ENCODE data around the gene POU3F3.

DNA sequence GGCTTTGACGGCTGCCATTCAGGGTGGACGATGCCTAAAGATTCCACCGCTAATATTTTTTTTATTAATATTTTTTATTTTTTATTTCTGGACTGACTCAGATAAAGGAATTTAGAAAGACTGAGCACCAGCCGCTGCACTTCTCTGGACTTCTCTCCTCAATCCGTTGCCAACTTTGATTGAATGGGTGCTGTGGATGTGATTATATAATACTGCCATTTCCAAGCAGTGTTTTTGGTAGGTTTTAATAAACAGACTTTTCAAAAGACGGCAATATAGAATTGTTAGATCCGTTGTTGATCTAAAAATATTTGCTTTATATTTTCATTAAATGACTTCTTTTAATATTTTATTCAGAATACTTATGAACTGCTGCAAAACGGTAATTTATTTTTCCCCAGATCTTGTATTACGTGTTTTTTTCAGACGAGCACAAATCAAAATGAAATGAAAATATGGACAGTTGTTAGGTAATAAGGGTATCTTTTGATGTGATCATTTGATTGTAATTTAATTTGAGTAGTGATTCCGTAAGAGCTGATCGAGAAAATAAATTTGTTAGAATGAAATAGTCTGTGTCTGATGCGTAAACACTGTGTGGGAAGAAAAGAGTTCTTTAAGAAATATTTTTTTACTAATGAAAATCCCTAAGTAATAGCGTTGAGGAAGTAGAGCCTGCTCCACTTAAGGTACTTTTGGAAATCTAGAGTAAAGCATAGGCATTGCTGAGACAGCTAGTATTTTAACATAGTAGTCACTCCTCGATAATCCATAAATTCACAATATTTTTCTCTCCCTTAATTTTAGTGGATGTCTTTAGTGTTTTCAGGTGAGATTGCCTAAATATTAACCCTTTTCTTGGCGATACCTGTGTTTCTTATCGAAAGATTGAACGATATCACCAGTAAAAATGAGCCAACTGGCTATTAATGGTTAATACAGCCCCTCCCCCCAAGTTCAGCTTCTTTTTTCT, 4.4 kb downstream of the POU3F3 start:
- TF ChIP-seq, protein P1, sequence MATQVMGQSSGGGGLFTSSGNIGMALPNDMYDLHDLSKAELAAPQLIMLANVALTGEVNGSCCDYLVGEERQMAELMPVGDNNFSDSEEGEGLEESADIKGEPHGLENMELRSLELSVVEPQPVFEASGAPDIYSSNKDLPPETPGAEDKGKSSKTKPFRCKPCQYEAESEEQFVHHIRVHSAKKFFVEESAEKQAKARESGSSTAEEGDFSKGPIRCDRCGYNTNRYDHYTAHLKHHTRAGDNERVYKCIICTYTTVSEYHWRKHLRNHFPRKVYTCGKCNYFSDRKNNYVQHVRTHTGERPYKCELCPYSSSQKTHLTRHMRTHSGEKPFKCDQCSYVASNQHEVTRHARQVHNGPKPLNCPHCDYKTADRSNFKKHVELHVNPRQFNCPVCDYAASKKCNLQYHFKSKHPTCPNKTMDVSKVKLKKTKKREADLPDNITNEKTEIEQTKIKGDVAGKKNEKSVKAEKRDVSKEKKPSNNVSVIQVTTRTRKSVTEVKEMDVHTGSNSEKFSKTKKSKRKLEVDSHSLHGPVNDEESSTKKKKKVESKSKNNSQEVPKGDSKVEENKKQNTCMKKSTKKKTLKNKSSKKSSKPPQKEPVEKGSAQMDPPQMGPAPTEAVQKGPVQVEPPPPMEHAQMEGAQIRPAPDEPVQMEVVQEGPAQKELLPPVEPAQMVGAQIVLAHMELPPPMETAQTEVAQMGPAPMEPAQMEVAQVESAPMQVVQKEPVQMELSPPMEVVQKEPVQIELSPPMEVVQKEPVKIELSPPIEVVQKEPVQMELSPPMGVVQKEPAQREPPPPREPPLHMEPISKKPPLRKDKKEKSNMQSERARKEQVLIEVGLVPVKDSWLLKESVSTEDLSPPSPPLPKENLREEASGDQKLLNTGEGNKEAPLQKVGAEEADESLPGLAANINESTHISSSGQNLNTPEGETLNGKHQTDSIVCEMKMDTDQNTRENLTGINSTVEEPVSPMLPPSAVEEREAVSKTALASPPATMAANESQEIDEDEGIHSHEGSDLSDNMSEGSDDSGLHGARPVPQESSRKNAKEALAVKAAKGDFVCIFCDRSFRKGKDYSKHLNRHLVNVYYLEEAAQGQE (IDR thresholded peaks at IDR 0.05; ENCODE audit: low read depth) = no peak
- no peak for TF ChIP-seq EZH2 (IDR thresholded peaks at IDR 0.05)
- no peak for TF ChIP-seq ELF1 (IDR thresholded peaks at IDR 0.05; ENCODE audit: borderline replicate concordance, low read depth)
- TF ChIP-seq, protein P2, sequence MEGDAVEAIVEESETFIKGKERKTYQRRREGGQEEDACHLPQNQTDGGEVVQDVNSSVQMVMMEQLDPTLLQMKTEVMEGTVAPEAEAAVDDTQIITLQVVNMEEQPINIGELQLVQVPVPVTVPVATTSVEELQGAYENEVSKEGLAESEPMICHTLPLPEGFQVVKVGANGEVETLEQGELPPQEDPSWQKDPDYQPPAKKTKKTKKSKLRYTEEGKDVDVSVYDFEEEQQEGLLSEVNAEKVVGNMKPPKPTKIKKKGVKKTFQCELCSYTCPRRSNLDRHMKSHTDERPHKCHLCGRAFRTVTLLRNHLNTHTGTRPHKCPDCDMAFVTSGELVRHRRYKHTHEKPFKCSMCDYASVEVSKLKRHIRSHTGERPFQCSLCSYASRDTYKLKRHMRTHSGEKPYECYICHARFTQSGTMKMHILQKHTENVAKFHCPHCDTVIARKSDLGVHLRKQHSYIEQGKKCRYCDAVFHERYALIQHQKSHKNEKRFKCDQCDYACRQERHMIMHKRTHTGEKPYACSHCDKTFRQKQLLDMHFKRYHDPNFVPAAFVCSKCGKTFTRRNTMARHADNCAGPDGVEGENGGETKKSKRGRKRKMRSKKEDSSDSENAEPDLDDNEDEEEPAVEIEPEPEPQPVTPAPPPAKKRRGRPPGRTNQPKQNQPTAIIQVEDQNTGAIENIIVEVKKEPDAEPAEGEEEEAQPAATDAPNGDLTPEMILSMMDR (IDR thresholded peaks at IDR 0.05 in 2 of 3, conservative IDR thresholded peaks at IDR 0.05 in 1 of 3; ENCODE audit: borderline replicate concordance in 1 of 3, insufficient read depth in 1 of 3, low read depth in 2 of 3, low read length in 2 of 3) = no peak
- no peak for TF ChIP-seq YY1 (IDR thresholded peaks at IDR 0.05; ENCODE audit: extremely low read depth, insufficient replicate concordance, low read depth, low read length)
- no peak for TF ChIP-seq RAD21 (IDR thresholded peaks at IDR 0.05; ENCODE audit: low read depth)
- no peak for TF ChIP-seq POLR2AphosphoS5 (IDR thresholded peaks at IDR 0.05; ENCODE audit: low read depth, low read length)
- no peak for TF ChIP-seq ZFX (IDR thresholded peaks at IDR 0.05)
- no peak for TF ChIP-seq EZH2phosphoT487 (IDR thresholded peaks at IDR 0.05; ENCODE audit: borderline replicate concordance)

All from HCT116 (cell line).